HG03108 (cell line): ENCODE results near the gene CACNG7.
"Not testable (repeated sequence)": the region's sequence is repeated elsewhere in the genome, so short reads cannot be mapped to it uniquely, and the experiment has no call there.

Source experiments
- ATAC-seq: cut with Tn5 transposase; IDR thresholded peaks from one replicate; pipeline ENCODE4 v1.9.1; 2021; ENCODE audit warnings: moderate library complexity; ENCODE audit not compliant: unreplicated experiment

Gene CACNG7, protein sequence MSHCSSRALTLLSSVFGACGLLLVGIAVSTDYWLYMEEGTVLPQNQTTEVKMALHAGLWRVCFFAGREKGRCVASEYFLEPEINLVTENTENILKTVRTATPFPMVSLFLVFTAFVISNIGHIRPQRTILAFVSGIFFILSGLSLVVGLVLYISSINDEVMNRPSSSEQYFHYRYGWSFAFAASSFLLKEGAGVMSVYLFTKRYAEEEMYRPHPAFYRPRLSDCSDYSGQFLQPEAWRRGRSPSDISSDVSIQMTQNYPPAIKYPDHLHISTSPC

DNA sequence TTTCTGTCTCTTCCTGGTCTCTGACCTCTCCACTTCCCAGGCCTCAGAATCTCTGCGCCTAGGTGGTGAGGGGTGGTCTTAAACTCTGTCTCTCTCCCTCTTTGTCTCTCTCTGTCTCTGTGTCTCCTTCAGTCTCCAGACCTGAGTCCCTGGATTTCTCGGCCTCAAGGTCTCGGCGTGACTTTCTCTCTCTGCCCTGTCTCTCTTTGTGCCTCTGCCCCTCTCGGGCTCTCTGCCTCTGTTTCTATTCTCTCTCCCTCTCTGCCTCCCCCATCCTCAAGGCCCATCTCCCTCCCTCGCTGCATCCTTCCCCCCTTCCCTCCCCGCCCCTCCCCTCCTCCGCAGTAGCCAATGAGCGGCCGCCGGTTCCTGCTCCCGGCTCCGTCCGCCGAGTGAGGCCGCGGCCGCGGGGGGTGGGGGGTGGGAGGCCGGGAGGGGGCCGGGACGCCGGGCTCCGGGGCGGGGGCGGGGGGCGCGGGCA lies at the start of gene CACNG7:
Gene CACNG7 (plus strand): TSS at position 344 of the 481 bp plus-strand sequence. CDS start 3,554 bp downstream, outside the sequence.
- no peak for ATAC-seq

DNA sequence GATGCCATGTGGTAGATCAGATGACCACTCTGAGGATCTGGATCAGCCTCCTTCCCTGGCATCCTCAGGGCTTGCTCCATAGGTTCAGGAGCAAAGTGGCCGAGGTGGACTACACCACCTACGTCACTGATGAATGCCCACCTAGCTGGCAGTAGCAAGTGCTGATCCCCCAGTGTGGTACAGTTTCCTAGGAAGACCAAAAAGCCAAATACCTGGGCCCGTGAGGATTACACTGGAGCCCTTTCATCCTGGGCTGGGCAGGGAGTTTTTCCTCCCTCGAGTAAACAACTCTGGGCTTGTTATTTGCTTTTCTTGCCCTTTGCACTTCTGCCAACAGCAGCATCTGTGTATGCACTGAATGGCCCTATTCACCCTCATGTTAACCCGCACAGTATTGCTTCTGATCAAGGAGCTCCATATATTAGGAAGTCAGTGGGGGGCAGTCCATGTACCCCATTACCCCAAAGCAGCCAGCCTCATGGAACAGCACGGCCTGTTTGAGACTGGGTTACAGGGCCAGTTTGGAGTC lies 44.7 kb upstream of the CACNG7 start:
- no peak for ATAC-seq

DNA sequence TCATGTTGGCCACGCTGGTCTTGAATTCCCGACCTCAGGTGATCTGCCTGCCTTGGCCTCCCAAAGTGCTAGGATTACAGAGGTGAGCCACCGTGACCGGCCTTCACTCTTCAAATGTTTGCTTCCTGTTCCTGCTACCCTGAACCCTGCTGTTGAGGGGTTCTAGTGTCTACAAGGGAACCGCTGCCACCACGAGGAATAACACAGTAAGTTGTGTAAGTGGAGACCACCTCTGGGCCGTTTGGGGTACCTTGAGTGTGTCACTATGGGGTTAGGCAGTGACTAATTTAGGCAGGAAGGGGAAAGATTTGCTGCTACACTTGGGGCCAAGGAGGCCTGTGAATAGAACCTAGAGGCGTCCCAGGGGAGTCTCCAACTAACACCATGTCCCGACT lies 43.6 kb upstream of the CACNG7 start:
- ATAC-seq: no peak

DNA sequence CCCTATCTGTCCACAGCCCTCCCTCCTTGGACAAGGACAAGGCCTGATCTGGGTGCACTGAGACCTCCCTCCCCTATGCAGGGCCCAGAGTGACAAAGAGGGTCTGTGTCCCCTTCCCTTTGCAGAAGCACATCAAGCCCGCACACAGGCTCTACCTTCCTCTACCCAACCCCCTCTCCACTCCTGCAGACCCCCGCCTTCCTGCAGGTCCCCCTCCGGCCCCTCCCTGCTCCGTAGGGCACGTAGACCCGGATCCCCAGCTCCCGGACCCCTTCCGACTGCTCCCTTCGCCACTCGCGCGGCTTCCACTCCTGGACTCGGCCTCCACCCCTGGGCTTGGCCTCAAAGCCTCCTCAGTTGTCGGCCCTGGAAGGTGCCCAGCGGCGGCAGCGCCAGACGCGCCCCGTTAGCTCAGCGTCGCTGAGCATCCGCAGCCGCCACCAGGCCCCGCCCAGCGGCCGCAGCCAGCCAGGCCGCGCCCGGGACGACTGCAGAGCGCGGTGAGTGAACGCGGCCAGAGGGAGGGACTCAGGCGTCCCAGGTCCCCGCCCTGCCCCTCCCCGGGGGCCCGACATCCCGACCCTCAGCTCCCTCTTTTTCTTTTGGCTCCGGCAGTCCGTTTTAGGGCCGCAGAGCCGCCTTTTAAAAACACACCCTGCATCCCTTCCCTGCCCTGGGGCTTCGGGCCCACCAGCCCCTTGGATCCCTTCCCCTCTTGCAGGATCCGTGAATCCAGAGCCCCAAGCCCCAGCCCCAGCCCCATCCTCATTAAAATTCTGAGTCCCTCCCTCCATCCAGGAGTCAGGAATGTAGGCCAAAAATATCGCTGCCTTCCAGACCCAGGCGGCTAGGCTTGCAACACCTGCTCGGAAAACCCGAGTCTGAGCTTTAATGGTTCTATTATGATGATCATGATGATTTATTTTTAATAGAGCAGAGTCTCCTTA lies 42.9 kb upstream of the CACNG7 start:
- ATAC-seq: no peak

DNA sequence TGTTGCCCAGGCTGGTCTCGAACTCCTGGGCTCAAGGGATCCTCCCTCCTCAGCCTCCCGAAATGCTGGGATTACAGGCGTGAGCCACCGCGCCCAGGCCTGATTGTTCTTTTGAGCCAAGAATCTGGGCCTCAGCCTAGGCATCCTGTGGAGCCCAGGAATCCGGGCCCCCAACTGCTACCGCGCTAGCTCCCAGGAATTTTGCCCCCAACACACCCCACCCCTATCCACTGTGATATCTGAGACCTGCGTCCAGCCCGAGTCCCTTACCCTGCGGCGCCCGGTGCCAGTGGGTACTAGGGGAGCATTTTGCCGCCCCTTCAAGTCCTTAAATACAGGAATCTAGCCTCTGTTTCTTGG lies 42.2 kb upstream of the CACNG7 start:
- no peak for ATAC-seq

DNA sequence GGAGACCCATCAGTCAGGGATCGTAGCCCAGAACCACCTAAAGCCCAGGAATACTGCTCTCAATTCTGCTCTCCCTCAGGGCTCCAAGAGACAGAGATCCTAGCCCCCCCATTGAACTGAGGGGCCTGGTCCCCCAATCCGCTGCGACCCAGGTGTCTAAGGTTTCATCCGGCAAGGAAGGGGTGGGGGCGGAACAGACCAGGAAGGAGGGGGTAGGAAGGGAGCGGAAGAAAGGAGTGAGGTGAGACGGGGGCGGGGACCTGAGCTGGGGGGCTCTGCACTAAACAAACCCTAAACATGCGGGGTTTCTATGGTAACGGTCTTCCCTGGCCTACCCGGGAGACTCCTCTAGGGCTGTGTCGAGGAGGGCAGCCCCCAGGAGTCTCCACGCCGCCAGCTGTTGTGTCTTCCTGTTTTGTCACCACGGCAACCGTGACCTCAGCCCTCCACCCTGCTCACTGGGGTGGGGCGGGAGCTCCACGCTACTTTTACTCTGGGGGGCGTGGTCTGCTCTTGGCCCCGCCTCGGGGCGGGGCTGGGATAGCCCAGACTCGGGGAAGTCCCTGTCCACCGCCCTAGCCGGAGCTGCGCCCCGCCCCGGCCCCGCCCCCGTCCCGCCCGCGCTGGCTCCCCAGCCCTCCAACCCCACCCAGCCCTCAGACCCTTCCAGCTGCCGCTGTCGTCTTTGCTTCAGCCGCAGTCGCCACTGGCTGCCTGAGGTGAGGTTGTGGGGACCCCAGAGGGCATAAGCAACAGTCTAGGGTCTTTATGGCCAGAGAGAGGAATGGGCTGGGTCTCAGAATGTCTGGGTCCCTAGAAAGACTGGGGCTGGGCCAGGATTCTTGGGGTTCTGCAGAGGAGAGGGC lies 41.6 kb upstream of the CACNG7 start, which contains the start of gene MYADM:
Gene MYADM (plus strand): TSS at position 659 of the 866 bp plus-strand sequence. CDS start 5,647 bp downstream, outside the sequence.
- ATAC-seq: peak; percentile 64

DNA sequence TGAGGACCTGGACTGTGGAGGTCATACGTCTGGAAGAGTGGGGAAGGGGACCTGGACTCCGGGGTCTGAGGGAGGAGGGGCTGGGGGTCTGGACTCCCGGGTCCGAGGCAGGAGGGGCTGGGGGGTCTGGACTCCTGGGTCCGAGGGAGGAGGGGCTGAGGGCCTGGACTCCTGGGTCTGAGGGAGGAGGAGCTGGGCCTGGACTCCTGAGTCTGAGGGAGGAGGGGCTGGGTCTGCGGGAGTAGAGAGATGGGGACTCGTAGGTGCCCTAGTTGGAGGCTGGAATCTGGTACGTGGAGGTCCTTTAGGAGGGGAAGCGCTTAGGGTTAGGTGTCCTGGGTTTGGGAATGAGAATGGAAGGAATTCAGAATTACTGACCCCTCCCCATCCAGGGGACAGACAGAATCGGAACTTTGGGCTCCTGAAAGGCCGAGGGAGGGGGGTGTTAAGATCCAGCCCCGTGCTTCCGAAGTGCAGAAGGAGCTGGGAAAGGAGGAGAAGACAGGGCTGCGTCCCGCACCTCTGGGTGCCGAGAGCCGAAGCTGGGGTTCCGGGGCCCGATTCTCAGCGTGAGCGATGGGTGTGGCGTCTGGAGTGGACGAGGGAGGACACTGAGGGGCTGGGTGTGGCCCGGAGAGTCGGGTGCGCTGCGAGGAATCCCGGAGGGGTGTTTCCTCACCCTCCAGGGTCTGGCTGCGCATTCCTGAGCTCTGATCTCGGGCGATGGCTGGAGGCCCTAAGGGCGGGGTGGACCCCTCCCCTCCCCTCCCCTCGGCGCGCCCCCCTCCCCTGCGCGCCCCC lies 40.8 kb upstream of the CACNG7 start:
- no peak for ATAC-seq

DNA sequence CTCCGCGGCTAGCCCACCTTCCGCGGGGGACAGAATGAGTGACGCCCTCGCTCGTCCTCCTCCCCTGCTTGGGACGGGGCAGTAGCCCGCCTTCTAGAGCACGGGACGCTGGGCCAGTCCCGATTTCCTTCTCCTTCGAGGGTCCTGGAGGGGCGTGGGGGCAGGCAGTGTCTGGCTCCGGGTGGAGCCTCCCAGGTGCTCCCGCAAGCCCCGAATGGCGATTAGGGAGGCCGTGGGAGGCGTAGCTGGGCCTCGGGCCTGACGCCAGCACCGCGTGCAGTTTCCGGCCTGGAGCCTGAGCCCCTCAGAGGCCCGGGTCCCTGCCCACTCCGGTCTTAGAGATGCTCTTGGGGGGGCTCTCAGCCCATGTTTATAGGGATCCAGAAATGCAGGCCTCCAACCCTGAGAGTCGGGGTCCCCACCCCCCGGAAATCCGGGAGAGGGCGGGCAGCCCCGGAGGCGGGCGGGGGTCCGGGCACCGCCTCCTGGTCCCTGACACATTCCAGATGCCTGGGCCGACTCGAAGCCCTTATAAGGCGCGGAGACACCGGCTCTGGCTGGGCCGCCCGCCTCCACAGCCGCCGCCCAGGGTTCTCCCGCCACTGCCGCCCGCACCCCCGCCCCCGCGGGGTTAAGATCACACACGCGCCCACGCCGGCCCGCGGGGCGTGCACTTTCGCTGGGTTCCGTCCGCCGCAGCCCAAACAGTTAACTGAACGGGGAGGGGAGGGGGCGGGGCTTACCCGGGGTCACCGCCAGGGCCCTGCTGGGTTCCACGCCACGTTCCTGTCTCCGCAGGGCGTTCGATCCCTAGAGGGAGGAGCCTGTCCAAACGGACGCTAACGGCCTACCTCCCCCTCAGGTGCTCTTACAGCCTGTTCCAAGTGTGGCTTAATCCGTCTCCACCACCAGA lies 39.9 kb upstream of the CACNG7 start:
- peak; percentile 30 for ATAC-seq

DNA sequence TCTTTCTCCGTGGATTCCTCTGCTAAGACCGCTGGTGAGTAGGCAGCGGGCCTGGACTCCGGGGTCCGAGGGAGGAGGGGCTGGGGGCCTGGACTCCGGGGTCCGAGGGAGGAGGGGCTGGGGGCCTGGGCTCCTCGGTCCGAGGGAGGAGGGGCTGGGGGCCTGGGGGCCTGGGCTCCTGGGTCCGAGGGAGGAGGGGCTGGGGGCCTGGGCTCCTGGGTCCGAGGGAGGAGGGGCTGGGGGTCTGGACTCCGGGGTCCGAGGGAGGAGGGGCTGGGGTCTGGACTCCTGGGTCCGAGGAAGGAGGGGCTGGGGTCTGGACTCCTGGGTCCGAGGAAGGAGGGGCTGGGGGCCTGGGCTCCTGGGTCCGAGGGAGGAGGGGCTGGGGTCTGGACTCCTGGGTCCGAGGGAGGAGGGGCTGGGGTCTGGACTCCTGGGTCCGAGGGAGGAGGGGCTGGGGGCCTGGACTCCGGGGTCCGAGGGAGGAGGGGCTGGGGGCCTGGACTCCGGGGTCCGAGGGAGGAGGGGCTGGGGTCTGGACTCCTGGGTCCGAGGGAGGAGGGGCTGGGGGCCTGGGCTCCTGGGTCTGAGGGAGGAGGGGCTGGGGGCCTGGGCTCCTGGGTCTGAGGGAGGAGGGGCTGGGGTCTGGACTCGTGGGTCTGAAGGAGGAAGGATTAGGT lies 39.1 kb upstream of the CACNG7 start:
- ATAC-seq: not testable (repeated sequence)

DNA sequence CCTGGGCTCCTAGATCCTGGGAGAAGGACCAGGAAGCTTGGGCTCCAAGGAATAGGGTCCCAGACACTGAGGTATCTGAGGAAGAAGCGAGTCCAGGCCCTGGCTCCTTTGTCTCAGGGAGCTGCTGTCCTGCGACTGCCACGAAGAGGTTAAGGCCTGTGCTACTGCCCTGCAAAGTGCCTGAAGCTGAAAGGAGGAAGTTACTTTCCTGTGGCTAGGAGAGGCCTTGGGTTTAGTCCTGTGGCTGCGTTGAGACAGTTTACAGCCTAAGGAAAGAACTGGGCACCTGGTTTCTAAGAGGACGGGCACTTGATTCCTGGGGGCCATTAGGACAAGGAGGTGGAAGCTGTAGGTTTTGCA lies 38.6 kb upstream of the CACNG7 start:
- ATAC-seq: no peak

DNA sequence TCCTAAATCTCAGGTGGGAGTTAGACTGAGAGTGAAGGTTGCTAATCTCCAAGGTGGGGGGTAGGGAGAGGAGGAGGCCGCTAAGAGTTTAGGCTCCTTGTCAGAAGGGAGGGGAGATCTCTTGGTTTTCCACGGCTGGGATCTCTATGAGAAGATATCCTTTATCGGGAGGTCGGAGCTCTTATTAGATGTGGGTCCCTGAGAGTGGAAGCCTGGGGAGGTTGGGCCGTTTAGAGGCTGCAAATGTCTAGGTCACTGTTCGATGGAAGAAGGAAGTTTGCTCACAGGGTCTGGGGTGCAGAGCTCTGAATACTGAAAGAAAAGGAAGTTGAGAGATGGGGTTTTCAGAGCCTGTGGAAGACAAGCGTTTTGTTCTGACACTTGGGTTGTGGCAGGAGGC lies 37.6 kb upstream of the CACNG7 start:
- no peak for ATAC-seq

DNA sequence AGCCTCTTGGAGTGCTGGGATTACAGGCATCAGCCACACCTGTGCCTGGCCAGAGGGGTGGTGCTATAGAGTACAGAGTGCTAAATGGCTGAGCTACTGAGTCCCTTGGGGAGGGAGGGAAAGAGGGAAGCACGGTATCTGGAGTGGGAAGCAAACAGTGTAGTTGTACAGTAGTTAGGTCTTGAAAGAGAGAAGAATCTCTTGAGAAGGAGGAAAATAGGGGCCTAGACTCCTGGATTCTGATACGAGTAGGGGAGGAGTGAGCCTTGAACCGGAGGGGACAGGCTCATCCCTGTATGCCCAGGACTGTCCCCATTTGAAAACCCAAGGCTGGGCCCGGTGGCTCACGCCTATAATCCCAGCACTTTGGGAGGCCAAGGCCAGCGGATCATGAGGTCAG lies 36.3 kb upstream of the CACNG7 start:
- no peak for ATAC-seq

DNA sequence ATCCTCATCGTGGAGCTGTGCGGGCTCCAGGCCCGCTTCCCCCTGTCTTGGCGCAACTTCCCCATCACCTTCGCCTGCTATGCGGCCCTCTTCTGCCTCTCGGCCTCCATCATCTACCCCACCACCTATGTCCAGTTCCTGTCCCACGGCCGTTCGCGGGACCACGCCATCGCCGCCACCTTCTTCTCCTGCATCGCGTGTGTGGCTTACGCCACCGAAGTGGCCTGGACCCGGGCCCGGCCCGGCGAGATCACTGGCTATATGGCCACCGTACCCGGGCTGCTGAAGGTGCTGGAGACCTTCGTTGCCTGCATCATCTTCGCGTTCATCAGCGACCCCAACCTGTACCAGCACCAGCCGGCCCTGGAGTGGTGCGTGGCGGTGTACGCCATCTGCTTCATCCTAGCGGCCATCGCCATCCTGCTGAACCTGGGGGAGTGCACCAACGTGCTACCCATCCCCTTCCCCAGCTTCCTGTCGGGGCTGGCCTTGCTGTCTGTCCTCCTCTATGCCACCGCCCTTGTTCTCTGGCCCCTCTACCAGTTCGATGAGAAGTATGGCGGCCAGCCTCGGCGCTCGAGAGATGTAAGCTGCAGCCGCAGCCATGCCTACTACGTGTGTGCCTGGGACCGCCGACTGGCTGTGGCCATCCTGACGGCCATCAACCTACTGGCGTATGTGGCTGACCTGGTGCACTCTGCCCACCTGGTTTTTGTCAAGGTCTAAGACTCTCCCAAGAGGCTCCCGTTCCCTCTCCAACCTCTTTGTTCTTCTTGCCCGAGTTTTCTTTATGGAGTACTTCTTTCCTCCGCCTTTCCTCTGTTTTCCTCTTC lies 35.1 kb upstream of the CACNG7 start:
- no peak for ATAC-seq

DNA sequence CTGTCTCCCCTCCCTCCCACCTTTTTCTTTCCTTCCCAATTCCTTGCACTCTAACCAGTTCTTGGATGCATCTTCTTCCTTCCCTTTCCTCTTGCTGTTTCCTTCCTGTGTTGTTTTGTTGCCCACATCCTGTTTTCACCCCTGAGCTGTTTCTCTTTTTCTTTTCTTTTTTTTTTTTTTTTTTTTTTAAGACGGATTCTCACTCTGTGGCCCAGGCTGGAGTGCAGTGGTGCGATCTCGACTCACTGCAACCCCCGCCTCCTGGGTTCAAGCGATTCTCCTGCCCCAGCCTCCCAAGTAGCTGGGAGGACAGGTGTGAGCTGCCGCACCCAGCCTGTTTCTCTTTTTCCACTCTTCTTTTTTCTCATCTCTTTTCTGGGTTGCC lies 34.5 kb upstream of the CACNG7 start:
- ATAC-seq: no peak

DNA sequence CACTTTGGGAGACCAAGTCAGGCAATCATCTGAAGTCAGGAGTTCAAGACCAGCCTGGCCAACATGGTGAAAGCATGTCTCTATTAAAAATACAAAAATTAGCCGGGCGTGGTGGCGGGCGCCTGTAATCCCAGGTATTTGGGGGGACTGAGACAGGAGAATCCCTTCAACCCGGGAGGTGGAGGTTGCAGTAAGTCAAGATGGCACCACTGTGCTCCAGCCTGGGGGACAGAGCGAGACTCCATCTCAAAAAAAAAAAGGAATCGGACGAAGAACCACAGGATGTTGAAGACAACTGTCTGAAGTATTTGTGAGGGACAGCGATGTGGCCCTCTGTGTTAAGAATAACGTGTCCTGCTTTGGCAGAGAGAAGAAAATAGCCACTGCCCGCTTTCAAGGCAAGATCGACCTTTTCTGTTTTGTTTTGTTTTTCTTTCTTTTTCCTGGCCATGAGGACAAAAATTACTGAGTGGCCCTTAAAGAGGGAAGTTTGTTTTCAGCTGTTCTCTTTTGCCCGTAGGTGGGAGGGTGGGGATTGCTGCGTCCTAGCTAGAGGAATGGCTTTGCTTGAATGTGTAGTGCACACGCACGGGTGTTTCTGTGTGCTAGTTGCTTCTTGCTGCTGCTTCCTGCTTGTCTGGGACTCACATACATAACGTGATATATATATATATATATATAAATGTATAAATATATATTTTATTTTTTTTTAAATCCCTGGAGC lies 33.3 kb upstream of the CACNG7 start:
- ATAC-seq: no peak

DNA sequence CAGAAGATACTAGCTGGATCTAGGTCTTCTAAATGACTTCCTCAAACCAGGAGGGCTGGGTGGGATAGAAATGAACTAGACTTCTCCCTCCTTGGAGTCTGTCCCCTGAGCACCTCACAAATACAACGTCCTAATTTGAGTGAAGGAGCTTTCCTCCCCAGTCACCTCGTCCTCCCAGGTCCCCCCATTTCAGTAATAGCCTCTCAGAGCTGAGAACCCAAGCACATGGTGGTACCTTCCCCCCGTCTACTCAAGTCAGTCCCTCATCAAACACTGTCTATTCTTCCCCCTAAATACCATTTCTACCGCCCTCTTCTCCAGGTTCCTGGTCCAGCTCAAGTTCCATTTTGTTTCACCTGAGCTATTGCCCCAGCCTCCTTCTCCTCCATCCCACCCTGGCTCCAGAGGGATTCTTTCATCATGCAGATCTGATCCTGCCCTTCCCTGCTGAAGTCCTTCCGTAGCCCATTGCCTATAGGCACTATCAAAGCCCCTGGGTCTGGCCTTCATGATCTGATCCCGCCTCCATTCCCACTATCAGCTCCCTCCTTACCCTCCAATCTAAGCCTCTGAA lies 32.3 kb upstream of the CACNG7 start:
- ATAC-seq: no peak

DNA sequence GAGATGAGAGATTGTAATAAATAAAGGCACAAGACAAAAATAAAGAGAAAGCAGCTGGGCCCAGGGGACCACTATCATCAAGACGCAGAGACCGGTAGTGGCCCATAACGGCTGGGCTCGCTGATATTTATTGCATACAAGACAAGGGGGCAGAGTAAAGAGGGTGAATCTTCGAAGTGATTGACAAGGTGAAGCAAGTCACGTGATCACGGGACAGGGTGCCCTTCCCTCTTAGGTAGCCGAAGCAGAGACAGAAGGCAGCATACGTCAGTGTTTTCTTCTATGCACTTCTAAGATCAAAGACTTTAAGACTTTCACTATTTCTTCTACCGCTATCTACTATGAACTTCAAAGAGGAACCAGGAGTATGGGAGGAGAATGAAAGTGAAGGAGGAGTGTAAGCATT lies 31.7 kb upstream of the CACNG7 start:
- no peak for ATAC-seq
